WTC11 (cell line): ENCODE results near the gene DHDH. TPM values are rescaled to one million over a fixed set of nuclear protein-coding genes. Genes with fewer than 3 reads are reported as not detected.

Experiments used
- ATAC-seq: fragments of 200-7000 bp; cut with Tn5 transposase; 2 replicates; pipeline ENCODE4 v1.10.0; 2021; ENCODE audit warnings: mild to moderate bottlenecking, moderate library complexity
- CTCF ChIA-PET: fragments of 300-600 bp; sonication (Branson Sonifier 250); formaldehyde crosslinking; loops from one replicate; lab custom pipeline; 2021; ENCODE audit warnings: antibody characterized with exemption; lab: Charles Lee
- POLR2A ChIA-PET: fragments of 350-600 bp; sonication (Branson Sonifier 250); formaldehyde crosslinking; loops from one replicate; lab custom pipeline; 2021; ENCODE audit warnings: antibody characterized with exemption; lab: Charles Lee
- DNase-seq: peaks from one replicate; pipeline ENCODE4 v3.0.0; 2021; ENCODE audit warnings: low spot score
- H3K27ac Mint-ChIP-seq: 2 replicates; pipeline ENCODE4 v1.8.0; 2021; ENCODE audit warnings: mixed read lengths
- H3K27me3 Mint-ChIP-seq: 2 replicates; pipeline ENCODE4 v1.8.0; 2021; ENCODE audit warnings: low read depth, mild to moderate bottlenecking, moderate library complexity, mixed read lengths
- H3K36me3 Mint-ChIP-seq: 2 replicates; pipeline ENCODE4 v1.8.0; 2021; ENCODE audit warnings: mixed read lengths
- H3K4me1 Mint-ChIP-seq: 2 replicates; pipeline ENCODE4 v1.8.0; 2022; ENCODE audit warnings: mixed read lengths
- H3K4me3 Mint-ChIP-seq: 2 replicates; pipeline ENCODE4 v1.8.0; 2021; ENCODE audit warnings: mild to moderate bottlenecking, moderate library complexity, mixed read lengths
- H3K9me3 Mint-ChIP-seq: 2 replicates; pipeline ENCODE4 v1.8.0; 2021; ENCODE audit warnings: mixed read lengths
- AFF4 ChIP-seq: sonication (generic); formaldehyde crosslinking; IDR thresholded peaks from 2 replicates; pipeline ENCODE4 v1.8.1; 2023; ENCODE audit warnings: mild to moderate bottlenecking, missing genetic modification reagents, borderline replicate concordance
- ARID4B ChIP-seq: sonication (generic); formaldehyde crosslinking; IDR thresholded peaks from 2 replicates; pipeline ENCODE4 v1.8.0; 2023; ENCODE audit warnings: missing genetic modification reagents, mild to moderate bottlenecking, borderline replicate concordance
- ATF1 ChIP-seq: sonication (generic); formaldehyde crosslinking; IDR thresholded peaks from 2 replicates; pipeline ENCODE4 v1.8.1; 2023; ENCODE audit warnings: mild to moderate bottlenecking, moderate library complexity, missing genetic modification reagents
- ATF3 ChIP-seq: sonication (generic); formaldehyde crosslinking; conservative IDR thresholded peaks from 2 replicates; pipeline ENCODE4 v1.8.1; 2022; ENCODE audit warnings: mild to moderate bottlenecking, missing genetic modification reagents
- CDX4 ChIP-seq: fragments of 250-450 bp; sonication (Bioruptor Pico); IDR thresholded peaks from 2 replicates; pipeline ENCODE4 v1.9.0; 2021; ENCODE audit warnings: moderate library complexity, mild to moderate bottlenecking, inconsistent platforms, borderline replicate concordance
- ESRRA ChIP-seq: sonication (generic); formaldehyde crosslinking; IDR thresholded peaks from 2 replicates; pipeline ENCODE4 v1.8.1; 2022; ENCODE audit warnings: mild to moderate bottlenecking, missing genetic modification reagents, borderline replicate concordance
- MXD4 ChIP-seq: fragments of 250-450 bp; sonication (Bioruptor Pico); IDR thresholded peaks from 2 replicates; pipeline ENCODE4 v1.8.0; 2021; ENCODE audit warnings: mild to moderate bottlenecking, moderate library complexity, borderline replicate concordance
- RORB ChIP-seq: fragments of 250-450 bp; sonication (Bioruptor Pico); IDR thresholded peaks from 2 replicates; pipeline ENCODE4 v1.9.0; 2021; ENCODE audit warnings: mild to moderate bottlenecking
- SMAD3 ChIP-seq: sonication (generic); formaldehyde crosslinking; IDR thresholded peaks from 2 replicates; pipeline ENCODE4 v1.8.0; 2022; ENCODE audit warnings: missing genetic modification reagents, mild to moderate bottlenecking, borderline replicate concordance
- ZNF317 ChIP-seq: sonication (generic); formaldehyde crosslinking; IDR thresholded peaks from 2 replicates; pipeline ENCODE4 v1.8.1; 2023; ENCODE audit warnings: low read depth, mild to moderate bottlenecking, moderate library complexity, missing genetic modification reagents, borderline replicate concordance
- ZNF512 ChIP-seq: sonication (generic); formaldehyde crosslinking; IDR thresholded peaks from 2 replicates; pipeline ENCODE4 v1.8.1; 2022; ENCODE audit warnings: missing genetic modification reagents, borderline replicate concordance
- total RNA-seq: library from RNA; stranded (reverse); gene quantifications from 3 replicates; pipeline ENCODE4 v1.2.3, GENCODE V29; 2021

DHDH gene
- total RNA-seq, 1 experiment from 2014 or later = 3.0 TPM

GRCh38 chr19:48910803-48911202 lies 22.7 kb upstream of the DHDH start (continued):
- TF ChIP-seq CDX4 (CRISPR knock-in tag) (no peak), RORB (CRISPR knock-in tag) (no peak), ZNF512 (CRISPR knock-in tag) (no peak), ATF3 (no peak), ESRRA (CRISPR knock-in tag) (no peak)
- TF ChIP-seq, all 79 proteins: peak for 0

- H3K36me3 Mint-ChIP-seq = peaks cover 44% of the 10 kb centered on the region
- H3K27me3 Mint-ChIP-seq = no peaks in the 10 kb centered on the region
- ChIA-PET POLR2A (no interaction called here), CTCF (interaction anchor here (1.3 kb wide), 1 partner anchor 86 kb away, joined by 3 read pairs; no protein-coding TSS in a partner anchor)
- no peaks in the 10 kb centered on the region for H3K9me3 Mint-ChIP-seq
- H3K4me3 Mint-ChIP-seq = no peak overlapping the region
- H3K27ac Mint-ChIP-seq = no peak overlapping the region
- no peaks in the 10 kb centered on the region for H3K4me1 Mint-ChIP-seq
- ATAC-seq (peak; percentile 80), DNase-seq (no peak)
- TF ChIP-seq AFF4 (CRISPR knock-in tag) = no peak
- no peak for TF ChIP-seq ZNF317 (CRISPR knock-in tag)
- no peak for TF ChIP-seq MXD4 (CRISPR knock-in tag)
- TF ChIP-seq ARID4B = no peak
- TF ChIP-seq SMAD3 = no peak
- TF ChIP-seq ATF1 (CRISPR knock-in tag) = no peak
Measured at GRCh38 chr19:48913114-48913889, 20.2 kb upstream of the DHDH start.
